Measurements from ENCODE around the gene DXO.
"Not testable (repeated sequence)": the region's sequence is repeated elsewhere in the genome, so short reads cannot be mapped to it uniquely, and the experiment has no call there.

- TF ChIP-seq REST (IDR thresholded peaks at IDR 0.05; ENCODE audit: low read depth); CTCF (IDR thresholded peaks at IDR 0.05 in 2 of 3, conservative IDR thresholded peaks at IDR 0.05 in 1 of 3; ENCODE audit: borderline replicate concordance in 1 of 3, insufficient read depth in 1 of 3, low read depth in 2 of 3, low read length in 2 of 3); TCF7L2 (IDR thresholded peaks at IDR 0.05; ENCODE audit: borderline replicate concordance, extremely low read depth, insufficient read depth, insufficient read length); SP1 (IDR thresholded peaks at IDR 0.05; ENCODE audit: low read depth); RAD21 (IDR thresholded peaks at IDR 0.05; ENCODE audit: low read depth); ATF3 (IDR thresholded peaks at IDR 0.05); EZH2 (IDR thresholded peaks at IDR 0.05); POLR2AphosphoS5 (IDR thresholded peaks at IDR 0.05; ENCODE audit: low read depth, low read length); POLR2A (IDR thresholded peaks at IDR 0.05; ENCODE audit: borderline replicate concordance, extremely low read depth, insufficient read depth, insufficient read length); FOSL1 (IDR thresholded peaks at IDR 0.05; ENCODE audit: low read depth): not testable (repeated sequence)
Observed at GRCh38 chr6:31932137-31932536, 39.8 kb downstream of the DXO start.
